ENCODE results near the gene RBM19.

Gene RBM19

DNA sequence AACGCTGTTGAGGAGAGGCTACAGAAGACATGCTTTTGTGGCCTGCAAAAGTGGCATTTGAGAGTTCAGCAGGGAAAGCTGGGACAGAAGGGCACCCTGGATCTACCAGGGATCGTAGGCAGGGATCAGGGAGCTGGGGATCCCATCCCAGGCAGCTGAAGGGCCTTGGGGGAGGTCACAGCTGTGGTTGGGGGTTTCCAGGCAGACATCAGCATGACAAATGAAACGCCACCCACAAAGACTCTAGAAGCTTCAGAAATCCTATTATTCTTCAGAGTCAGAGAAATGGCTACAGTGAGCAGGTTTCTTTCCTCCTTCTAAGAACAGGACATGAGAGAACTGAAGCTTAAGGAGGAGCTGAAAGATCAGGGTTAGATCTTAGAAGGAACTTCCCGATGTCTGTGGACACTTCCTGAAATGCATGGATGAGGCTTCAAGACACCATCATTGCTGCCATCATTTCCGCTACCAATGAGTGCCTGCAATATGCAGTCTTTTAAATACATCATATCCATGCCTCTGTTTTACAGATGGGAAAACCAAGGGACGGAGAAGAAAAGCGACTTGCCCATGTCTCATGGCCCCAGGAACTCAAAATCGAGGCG, 104.3 kb downstream of the RBM19 start:
- peaks cover 43% of the 10 kb centered on the region for H3K4me1 ChIP-seq (ENCODE audit: control insufficient read depth, insufficient read depth, low read length)
- no peak overlapping the region for H3K4me3 ChIP-seq (ENCODE audit: insufficient read depth, low read depth, low read length)
- no peaks in the 10 kb centered on the region for H3K36me3 ChIP-seq (ENCODE audit: control insufficient read depth, insufficient read depth, low read length)
- H3K9me3 ChIP-seq (ENCODE audit: control insufficient read depth, low read length): no peaks in the 10 kb centered on the region
- H3K27ac ChIP-seq (ENCODE audit: insufficient read depth, low read depth, low read length, poor library complexity, severe bottlenecking): no peak overlapping the region
- WGBS, 2 experiments: 75 to 79% methylated on average over 9 of the region's 9 CpGs
- H3K27me3 ChIP-seq (ENCODE audit: control insufficient read depth, insufficient read depth, low read length, poor library complexity, severe bottlenecking): no peaks in the 10 kb centered on the region

DNA sequence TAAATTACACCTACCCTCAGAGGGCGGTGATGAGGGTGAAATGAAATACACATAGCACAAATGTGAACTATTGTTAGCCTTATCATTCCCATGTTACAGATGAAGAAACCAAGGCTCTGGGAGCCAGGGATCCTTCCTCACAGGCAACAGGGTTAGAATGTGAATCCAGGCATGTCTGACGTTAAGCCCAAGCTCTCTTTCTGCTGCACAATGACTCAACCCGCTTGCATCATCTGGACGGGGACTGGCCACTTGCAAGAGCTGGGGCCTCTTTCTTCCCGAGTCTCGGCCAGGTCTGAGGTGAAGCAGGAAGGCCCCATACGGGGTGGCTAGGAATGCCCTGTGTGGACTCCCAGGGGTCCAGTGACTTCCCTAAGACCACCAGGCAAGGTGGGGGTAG, 105.2 kb downstream of the RBM19 start:
- Histone ChIP-seq H3K27ac (ENCODE audit: insufficient read depth, low read depth, low read length, poor library complexity, severe bottlenecking) (no peak overlapping the region), H3K4me1 (ENCODE audit: control insufficient read depth, insufficient read depth, low read length) (peaks cover 43% of the 10 kb centered on the region), H3K36me3 (ENCODE audit: control insufficient read depth, insufficient read depth, low read length) (no peaks in the 10 kb centered on the region), H3K9me3 (ENCODE audit: control insufficient read depth, low read length) (no peaks in the 10 kb centered on the region), H3K27me3 (ENCODE audit: control insufficient read depth, insufficient read depth, low read length, poor library complexity, severe bottlenecking) (no peaks in the 10 kb centered on the region), H3K4me3 (ENCODE audit: insufficient read depth, low read depth, low read length) (no peak overlapping the region)
- WGBS, 2 experiments: 81 to 83% methylated on average over 7 of the region's 7 CpGs

DNA sequence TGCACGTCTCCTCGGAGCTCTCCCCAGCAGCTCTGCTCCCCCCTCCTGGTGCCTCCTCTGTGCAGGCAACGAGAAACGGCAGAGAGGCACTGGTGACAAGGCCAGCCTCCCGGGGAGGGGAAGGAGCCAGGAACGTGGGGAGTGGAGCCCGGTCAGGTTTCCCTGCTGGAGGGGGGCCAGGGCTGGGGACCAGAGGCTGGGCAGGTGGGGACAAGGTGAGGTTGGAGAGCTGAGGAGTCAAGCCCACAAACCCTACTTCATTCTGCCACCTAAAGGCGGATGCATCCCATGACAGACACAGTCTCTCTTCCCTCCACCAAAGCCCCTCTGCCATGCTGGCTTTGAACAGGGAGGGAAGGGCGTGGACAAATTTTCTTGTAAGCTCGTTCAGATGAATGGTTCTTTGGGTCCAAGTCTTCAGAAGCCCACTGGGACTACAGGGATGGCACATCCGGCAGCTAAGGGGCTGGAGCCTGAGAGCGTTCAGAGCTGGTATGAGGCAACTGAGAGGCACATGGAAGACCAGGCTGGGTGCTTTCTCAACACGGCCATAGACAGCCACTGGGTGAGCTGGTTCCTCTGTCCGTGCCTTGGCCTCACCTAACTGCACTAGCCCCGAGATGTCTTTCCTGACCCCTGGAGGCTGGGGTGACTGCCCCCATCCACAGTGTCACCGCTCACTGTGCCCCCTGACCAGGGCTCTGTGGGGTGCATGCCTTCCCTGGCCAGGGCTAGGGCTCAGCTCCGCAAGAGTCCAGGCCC, 105.9 kb downstream of the RBM19 start:
- H3K4me3 ChIP-seq (ENCODE audit: insufficient read depth, low read depth, low read length): no peak overlapping the region
- H3K27me3 ChIP-seq (ENCODE audit: control insufficient read depth, insufficient read depth, low read length, poor library complexity, severe bottlenecking): no peaks in the 10 kb centered on the region
- no peaks in the 10 kb centered on the region for H3K9me3 ChIP-seq (ENCODE audit: control insufficient read depth, low read length)
- WGBS, 2 experiments: 72 to 74% methylated on average over 17 of the region's 17 CpGs
- peaks cover 47% of the 10 kb centered on the region for H3K4me1 ChIP-seq (ENCODE audit: control insufficient read depth, insufficient read depth, low read length)
- no peak overlapping the region for H3K27ac ChIP-seq (ENCODE audit: insufficient read depth, low read depth, low read length, poor library complexity, severe bottlenecking)
- H3K36me3 ChIP-seq (ENCODE audit: control insufficient read depth, insufficient read depth, low read length): no peaks in the 10 kb centered on the region

DNA sequence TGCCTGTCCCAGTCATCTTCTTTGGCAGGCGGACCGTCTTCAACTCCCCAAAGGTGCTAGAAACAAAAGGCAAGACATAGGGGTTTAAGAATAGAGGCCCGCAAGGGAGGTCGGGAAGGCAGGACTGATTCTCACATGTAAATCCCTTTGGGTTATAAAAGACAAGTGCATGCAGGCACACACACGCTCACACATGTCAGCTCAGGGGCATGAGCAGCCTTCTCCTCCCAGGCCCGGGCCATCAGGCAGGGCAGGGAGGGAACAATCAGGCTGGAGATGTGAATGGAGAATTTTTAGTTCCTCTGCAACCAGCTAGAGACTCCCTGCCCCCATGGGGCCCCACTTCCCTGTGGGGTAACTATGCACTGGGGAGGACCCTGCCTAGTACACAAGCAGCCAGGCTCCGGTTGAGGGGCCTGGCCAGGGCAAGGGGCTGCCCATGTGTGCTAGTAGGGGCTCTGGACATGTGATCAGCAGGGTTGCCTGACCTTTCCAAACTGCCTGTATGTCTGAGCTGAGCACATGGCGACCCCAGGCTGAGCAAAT, 107.2 kb downstream of the RBM19 start:
- Histone ChIP-seq H3K27ac (ENCODE audit: insufficient read depth, low read depth, low read length, poor library complexity, severe bottlenecking) (no peak overlapping the region), H3K9me3 (ENCODE audit: control insufficient read depth, low read length) (no peaks in the 10 kb centered on the region)
- 68 to 76% methylated on average over 8 of the region's 8 CpGs for WGBS, 2 experiments

DNA sequence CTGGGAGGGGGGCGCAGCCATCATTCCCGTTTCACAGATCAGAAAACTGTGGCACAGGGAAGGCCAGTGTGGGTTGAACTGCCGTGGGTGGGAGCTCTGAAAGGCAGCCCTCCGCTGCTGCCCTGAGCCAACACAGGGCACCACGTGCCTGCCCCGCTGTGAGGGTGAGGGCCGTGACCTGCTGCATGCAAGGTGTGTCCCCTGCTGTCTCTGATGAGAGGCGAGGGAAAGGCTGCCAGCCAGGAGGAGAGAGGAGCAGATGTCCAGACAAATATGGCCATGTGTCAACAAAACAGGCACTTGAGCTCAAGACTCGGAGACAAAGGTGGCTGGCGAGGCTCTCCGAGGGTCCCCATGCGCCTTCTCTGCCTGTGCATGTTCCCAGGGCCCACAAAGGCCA, 108.8 kb downstream of the RBM19 start:
- Histone ChIP-seq H3K27ac (ENCODE audit: insufficient read depth, low read depth, low read length, poor library complexity, severe bottlenecking) (no peak overlapping the region), H3K9me3 (ENCODE audit: control insufficient read depth, low read length) (no peaks in the 10 kb centered on the region), H3K36me3 (ENCODE audit: control insufficient read depth, insufficient read depth, low read length) (no peaks in the 10 kb centered on the region), H3K4me1 (ENCODE audit: control insufficient read depth, insufficient read depth, low read length) (peaks cover 41% of the 10 kb centered on the region), H3K4me3 (ENCODE audit: insufficient read depth, low read depth, low read length) (no peak overlapping the region), H3K27me3 (ENCODE audit: control insufficient read depth, insufficient read depth, low read length, poor library complexity, severe bottlenecking) (no peaks in the 10 kb centered on the region)
- WGBS, 2 experiments: 94 to 95% methylated on average over 12 of the region's 12 CpGs

More for the DNA sequence above, 107.2 kb downstream of the RBM19 start:
- Histone ChIP-seq H3K36me3 (ENCODE audit: control insufficient read depth, insufficient read depth, low read length) (no peaks in the 10 kb centered on the region), H3K4me3 (ENCODE audit: insufficient read depth, low read depth, low read length) (no peak overlapping the region), H3K4me1 (ENCODE audit: control insufficient read depth, insufficient read depth, low read length) (peaks cover 49% of the 10 kb centered on the region), H3K27me3 (ENCODE audit: control insufficient read depth, insufficient read depth, low read length, poor library complexity, severe bottlenecking) (no peaks in the 10 kb centered on the region)

- Histone ChIP-seq H3K4me3 (ENCODE audit: insufficient read depth, low read depth, low read length) (no peak overlapping the region), H3K27ac (ENCODE audit: insufficient read depth, low read depth, low read length, poor library complexity, severe bottlenecking) (no peak overlapping the region), H3K36me3 (ENCODE audit: control insufficient read depth, insufficient read depth, low read length) (no peaks in the 10 kb centered on the region), H3K4me1 (ENCODE audit: control insufficient read depth, insufficient read depth, low read length) (peaks cover 28% of the 10 kb centered on the region), H3K27me3 (ENCODE audit: control insufficient read depth, insufficient read depth, low read length, poor library complexity, severe bottlenecking) (no peaks in the 10 kb centered on the region), H3K9me3 (ENCODE audit: control insufficient read depth, low read length) (no peaks in the 10 kb centered on the region)
- WGBS, 2 experiments: 80 to 88% methylated on average over 7 of the region's 7 CpGs
Observed at GRCh38 chr12:113855998-113856397, 110.1 kb downstream of the RBM19 start.

- no peaks in the 10 kb centered on the region for H3K36me3 ChIP-seq (ENCODE audit: control insufficient read depth, insufficient read depth, low read length)
- peaks cover 18% of the 10 kb centered on the region for H3K4me1 ChIP-seq (ENCODE audit: control insufficient read depth, insufficient read depth, low read length)
- H3K4me3 ChIP-seq (ENCODE audit: insufficient read depth, low read depth, low read length): no peak overlapping the region
- no peak overlapping the region for H3K27ac ChIP-seq (ENCODE audit: insufficient read depth, low read depth, low read length, poor library complexity, severe bottlenecking)
- WGBS, 2 experiments: 86 to 88% methylated on average over 17 of the region's 17 CpGs
- no peaks in the 10 kb centered on the region for H3K27me3 ChIP-seq (ENCODE audit: control insufficient read depth, insufficient read depth, low read length, poor library complexity, severe bottlenecking)
- H3K9me3 ChIP-seq (ENCODE audit: control insufficient read depth, low read length): no peaks in the 10 kb centered on the region
Observed at GRCh38 chr12:113854385-113855142, 111.6 kb downstream of the RBM19 start.

GRCh38 chr12:113853491-113853890, 112.6 kb downstream of the RBM19 start:
- Histone ChIP-seq H3K4me1 (ENCODE audit: control insufficient read depth, insufficient read depth, low read length) (peaks cover 10% of the 10 kb centered on the region), H3K9me3 (ENCODE audit: control insufficient read depth, low read length) (no peaks in the 10 kb centered on the region), H3K27ac (ENCODE audit: insufficient read depth, low read depth, low read length, poor library complexity, severe bottlenecking) (no peak overlapping the region), H3K27me3 (ENCODE audit: control insufficient read depth, insufficient read depth, low read length, poor library complexity, severe bottlenecking) (no peaks in the 10 kb centered on the region), H3K4me3 (ENCODE audit: insufficient read depth, low read depth, low read length) (no peak overlapping the region), H3K36me3 (ENCODE audit: control insufficient read depth, insufficient read depth, low read length) (no peaks in the 10 kb centered on the region)
- 75 to 79% methylated on average over 4 of the region's 4 CpGs for whole genome bisulfite sequencing, 2 experiments

- H3K27me3 ChIP-seq (ENCODE audit: control insufficient read depth, insufficient read depth, low read length, poor library complexity, severe bottlenecking): no peaks in the 10 kb centered on the region
- H3K36me3 ChIP-seq (ENCODE audit: control insufficient read depth, insufficient read depth, low read length): no peaks in the 10 kb centered on the region
- H3K9me3 ChIP-seq (ENCODE audit: control insufficient read depth, low read length): no peaks in the 10 kb centered on the region
- no peak overlapping the region for H3K4me3 ChIP-seq (ENCODE audit: insufficient read depth, low read depth, low read length)
- H3K4me1 ChIP-seq (ENCODE audit: control insufficient read depth, insufficient read depth, low read length): peaks cover 10% of the 10 kb centered on the region
- 89 to 92% methylated on average over 24 of the region's 24 CpGs for whole genome bisulfite sequencing, 2 experiments
- no peak overlapping the region for H3K27ac ChIP-seq (ENCODE audit: insufficient read depth, low read depth, low read length, poor library complexity, severe bottlenecking)
Observed at GRCh38 chr12:113852695-113853490, 113.2 kb downstream of the RBM19 start.
